KMS-11 (cell line): ENCODE data around the gene EHBP1L1.

Experiments used
- H2AFZ ChIP-seq: fragments of 200-600 bp; sonication (generic); 2 replicates; pipeline ENCODE4 v1.6.1; 2016; ENCODE audit warnings: antibody characterized with exemption, mixed run types, low read depth
- H3K27ac ChIP-seq: fragments of 200-600 bp; sonication (generic); 2 replicates; pipeline ENCODE4 v1.6.1; 2016; ENCODE audit warnings: mild to moderate bottlenecking, mixed run types
- H3K27me3 ChIP-seq: fragments of 200-600 bp; sonication (generic); 2 replicates; pipeline ENCODE4 v1.6.1; 2017; ENCODE audit warnings: mild to moderate bottlenecking, low read depth, mixed run types, moderate library complexity; ENCODE audit not compliant: insufficient read depth
- H3K36me3 ChIP-seq: fragments of 200-600 bp; sonication (generic); 2 replicates; pipeline ENCODE4 v1.6.1; 2017; ENCODE audit warnings: mild to moderate bottlenecking, mixed run types; ENCODE audit not compliant: insufficient read depth
- H3K4me1 ChIP-seq: fragments of 200-600 bp; sonication (generic); 2 replicates; pipeline ENCODE4 v1.6.1; 2016; ENCODE audit warnings: mild to moderate bottlenecking, low read depth, mixed run types; ENCODE audit not compliant: poor library complexity, severe bottlenecking
- H3K4me2 ChIP-seq: fragments of 200-600 bp; sonication (generic); 2 replicates; pipeline ENCODE4 v1.7.0; 2016; ENCODE audit warnings: mild to moderate bottlenecking, mixed run types
- H3K4me3 ChIP-seq: fragments of 200-600 bp; sonication (generic); IDR thresholded peaks from 2 replicates; pipeline ENCODE4 v1.6.1; 2017; ENCODE audit warnings: low read depth, low read length, mixed read lengths; ENCODE audit not compliant: insufficient read depth
- H3K79me2 ChIP-seq: fragments of 200-600 bp; sonication (generic); 2 replicates; pipeline ENCODE4 v1.6.1; 2016; ENCODE audit warnings: low read depth, mixed run types; ENCODE audit not compliant: insufficient read depth
- H3K9ac ChIP-seq: fragments of 200-600 bp; sonication (generic); 2 replicates; pipeline ENCODE4 v1.6.1; 2016; ENCODE audit warnings: mild to moderate bottlenecking, mixed run types
- H4K20me1 ChIP-seq: fragments of 200-600 bp; sonication (generic); 2 replicates; pipeline ENCODE4 v1.6.1; 2016; ENCODE audit warnings: mild to moderate bottlenecking, mixed run types; ENCODE audit not compliant: insufficient read depth
- CTCF ChIP-seq: fragments of 200-600 bp; sonication (generic); conservative IDR thresholded peaks from 2 replicates; pipeline ENCODE4 v1.6.1; 2017; ENCODE audit warnings: low read depth, mild to moderate bottlenecking, antibody characterized with exemption, low read length, moderate library complexity, mixed read lengths

The EHBP1L1 gene

GRCh38 chr11:65537296-65537597 is 38.6 kb upstream of the EHBP1L1 start:
- H3K27ac ChIP-seq = no peak overlapping the region
- H2AFZ ChIP-seq = no peak overlapping the region
- no peaks in the 10 kb centered on the region for H3K27me3 ChIP-seq
- no peaks in the 10 kb centered on the region for H3K36me3 ChIP-seq
- H3K79me2 ChIP-seq = no peaks in the 10 kb centered on the region
- H3K9ac ChIP-seq = no peak overlapping the region
- no peak overlapping the region for H3K4me3 ChIP-seq
- H3K4me2 ChIP-seq = no peak overlapping the region
- no peak for TF ChIP-seq CTCF
- no peaks in the 10 kb centered on the region for H4K20me1 ChIP-seq
- H3K4me1 ChIP-seq = peaks cover 19% of the 10 kb centered on the region

- no peaks in the 10 kb centered on the region for H3K27me3 ChIP-seq
- peaks cover 19% of the 10 kb centered on the region for H3K4me1 ChIP-seq
- no peaks in the 10 kb centered on the region for H3K36me3 ChIP-seq
- H4K20me1 ChIP-seq = no peaks in the 10 kb centered on the region
- H3K4me3 ChIP-seq = no peak overlapping the region
- H3K79me2 ChIP-seq = no peaks in the 10 kb centered on the region
- no peak for TF ChIP-seq CTCF
- H3K27ac ChIP-seq = no peak overlapping the region
- no peak overlapping the region for H3K4me2 ChIP-seq
- no peak overlapping the region for H3K9ac ChIP-seq
- H2AFZ ChIP-seq = no peak overlapping the region
Observed at GRCh38 chr11:65537620-65538231, 38.1 kb upstream of the EHBP1L1 start.

GRCh38 chr11:65538232-65538914 is 37.5 kb upstream of the EHBP1L1 start:
- H3K4me3 ChIP-seq = no peak overlapping the region
- H4K20me1 ChIP-seq = no peaks in the 10 kb centered on the region
- no peaks in the 10 kb centered on the region for H3K36me3 ChIP-seq
- peaks cover 19% of the 10 kb centered on the region for H3K4me1 ChIP-seq
- no peak overlapping the region for H2AFZ ChIP-seq
- no peak for TF ChIP-seq CTCF
- H3K4me2 ChIP-seq = no peak overlapping the region
- no peaks in the 10 kb centered on the region for H3K79me2 ChIP-seq
- no peak overlapping the region for H3K9ac ChIP-seq
- no peaks in the 10 kb centered on the region for H3K27me3 ChIP-seq
- no peak overlapping the region for H3K27ac ChIP-seq

GRCh38 chr11:65538915-65539743 is 36.7 kb upstream of the EHBP1L1 start:
- H3K27ac ChIP-seq = no peak overlapping the region
- H4K20me1 ChIP-seq = no peaks in the 10 kb centered on the region
- H3K4me3 ChIP-seq = no peak overlapping the region
- H3K36me3 ChIP-seq = no peaks in the 10 kb centered on the region
- H3K9ac ChIP-seq = no peak overlapping the region
- peaks cover 19% of the 10 kb centered on the region for H3K4me1 ChIP-seq
- peak overlapping the region; percentile 81; the same call in 1 of the 2 replicates for H3K4me2 ChIP-seq
- H3K27me3 ChIP-seq = no peaks in the 10 kb centered on the region
- no peaks in the 10 kb centered on the region for H3K79me2 ChIP-seq
- no peak overlapping the region for H2AFZ ChIP-seq
- TF ChIP-seq CTCF = no peak
